Measurements from ENCODE around the gene MYRF.

Gene MYRF

GRCh38 chr11:61760946-61761345 lies 8.5 kb downstream of the MYRF start (continued):
- TF ChIP-seq TCF7L2 (IDR thresholded peaks at IDR 0.05; ENCODE audit: borderline replicate concordance, low read depth, low read length) (no peak), ZNF266 (tag by site-specific recombination; IDR thresholded peaks at IDR 0.05; ENCODE audit: low read depth) (no peak), ZNF701 (tag by site-specific recombination; IDR thresholded peaks at IDR 0.05) (no peak), ZNF146 (tag by site-specific recombination; IDR thresholded peaks at IDR 0.05) (no peak), ZNF664 (tag by site-specific recombination; IDR thresholded peaks at IDR 0.05) (no peak), ZNF548 (tag by site-specific recombination; IDR thresholded peaks at IDR 0.05) (no peak), PATZ1 (tag by site-specific recombination; IDR thresholded peaks at IDR 0.05) (no peak), ZSCAN30 (tag by site-specific recombination; IDR thresholded peaks at IDR 0.05) (no peak), PBX3 (CRISPR knock-in tag; IDR thresholded peaks at IDR 0.05) (no peak), ZNF433 (tag by site-specific recombination; IDR thresholded peaks at IDR 0.05; ENCODE audit: low read depth) (no peak), ZNF639 (tag by site-specific recombination; IDR thresholded peaks at IDR 0.05) (no peak), ZNF660 (tag by site-specific recombination; IDR thresholded peaks at IDR 0.05) (no peak)

- CTCF ChIA-PET, result interaction anchor here (0.7 to 1.0 kb wide), 2 partner anchors 8 to 15 kb away, joined by 3 read pairs; no protein-coding TSS in a partner anchor
- Histone ChIP-seq H3K4me3 (ENCODE audit: low read depth, low read length) (no peak overlapping the region), H3K4me1 (ENCODE audit: control insufficient read depth, insufficient read depth, low read length) (no peaks in the 10 kb centered on the region; the same call in 1 of the 2 replicates), H3K9me3 (ENCODE audit: control insufficient read depth, insufficient read depth, low read depth, low read length) (no peaks in the 10 kb centered on the region), H3K27ac (ENCODE audit: extremely low read depth, low read depth, low read length) (no peak overlapping the region), H3K36me3 (ENCODE audit: control insufficient read depth in 2 of 2, insufficient read depth in 1 of 2, low read length in 2 of 2) (no peaks in the 10 kb centered on the region)
- POLR2A ChIA-PET, result no interaction called here
- TF ChIP-seq EGR2 (tag by site-specific recombination; IDR thresholded peaks at IDR 0.05; ENCODE audit: low read depth) (peak; percentile 60), ZNF600 (tag by site-specific recombination; IDR thresholded peaks at IDR 0.05) (0 out of 2 replicates have a peak, but pooled peaks have one; percentile 16), ZNF433 (tag by site-specific recombination; IDR thresholded peaks at IDR 0.05; ENCODE audit: low read depth) (no peak), KLF1 (tag by site-specific recombination; IDR thresholded peaks at IDR 0.05) (peak; percentile 44; the same call in 1 of the 2 replicates), ZNF404 (tag by site-specific recombination; IDR thresholded peaks at IDR 0.05) (no peak), ZFHX2 (tag by site-specific recombination; conservative IDR thresholded peaks at IDR 0.05) (peak; percentile 59), HOXA7 (CRISPR knock-in tag; IDR thresholded peaks at IDR 0.05; ENCODE audit: borderline replicate concordance) (no peak), ZNF571 (tag by site-specific recombination; IDR thresholded peaks at IDR 0.05) (no peak), ZNF416 (tag by site-specific recombination; IDR thresholded peaks at IDR 0.05) (no peak)
Observed at GRCh38 chr11:61761440-61762222, 9.2 kb downstream of the MYRF start.
